Dendritic cell treated with granulocyte-macrophage colony-stimulating factor and Interleukin-4, amounts not matched to agents 40 ng/mL and 50 ng/mL, for 4 days (primary cell): ENCODE data around the gene ZNF503.

Experiments
- H3K27ac Mint-ChIP-seq: one replicate; pipeline ENCODE4 v1.8.0; 2022; ENCODE audit warnings: mild to moderate bottlenecking, mixed read lengths
- H3K27me3 Mint-ChIP-seq: one replicate; pipeline ENCODE4 v1.8.0; 2022; ENCODE audit warnings: mild to moderate bottlenecking, mixed read lengths
- H3K36me3 Mint-ChIP-seq: one replicate; pipeline ENCODE4 v1.8.0; 2022; ENCODE audit warnings: low read depth, mixed read lengths
- H3K4me1 Mint-ChIP-seq: one replicate; pipeline ENCODE4 v1.8.0; 2022; ENCODE audit warnings: low read depth, mixed read lengths
- H3K4me3 Mint-ChIP-seq: one replicate; pipeline ENCODE4 v1.8.0; 2022; ENCODE audit warnings: mild to moderate bottlenecking, moderate library complexity, mixed read lengths
- H3K9me3 Mint-ChIP-seq: one replicate; pipeline ENCODE4 v1.8.0; 2022; ENCODE audit warnings: mixed read lengths
- intact Hi-C: fragments of 100-400 bp; cut with micrococcal nuclease; formaldehyde crosslinking; loops from one replicate; pipeline ENCODE4 v1.15.0; 2022

ZNF503 gene

DNA sequence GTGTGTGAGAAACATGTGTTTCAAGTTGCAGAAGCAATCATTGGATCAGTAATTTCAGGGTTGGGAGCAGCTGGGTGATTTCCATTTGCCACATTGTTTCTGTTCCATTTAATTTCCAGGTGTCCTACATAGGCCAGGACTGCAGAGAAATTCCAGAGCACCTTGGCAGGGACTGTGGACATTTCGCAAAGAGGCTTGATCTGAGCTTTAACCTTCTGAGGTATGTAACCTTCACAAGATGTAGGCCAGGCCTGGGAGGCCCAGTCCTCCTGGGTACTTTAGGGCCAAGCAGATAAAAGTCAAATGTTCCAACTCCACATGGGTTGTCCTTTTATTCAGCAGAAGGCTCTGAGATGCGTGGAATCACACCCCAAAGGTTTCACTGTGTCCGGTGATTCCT, 36.7 kb upstream of the ZNF503 start:
- peaks cover 60% of the 10 kb centered on the region for H3K4me1 Mint-ChIP-seq
- no peak overlapping the region for H3K27ac Mint-ChIP-seq
- no peaks in the 10 kb centered on the region for H3K27me3 Mint-ChIP-seq
- peaks cover 78% of the 10 kb centered on the region for H3K36me3 Mint-ChIP-seq
- peaks cover 11% of the 10 kb centered on the region for H3K9me3 Mint-ChIP-seq
- intact Hi-C loops = no loop called here
- H3K4me3 Mint-ChIP-seq = no peak overlapping the region

DNA sequence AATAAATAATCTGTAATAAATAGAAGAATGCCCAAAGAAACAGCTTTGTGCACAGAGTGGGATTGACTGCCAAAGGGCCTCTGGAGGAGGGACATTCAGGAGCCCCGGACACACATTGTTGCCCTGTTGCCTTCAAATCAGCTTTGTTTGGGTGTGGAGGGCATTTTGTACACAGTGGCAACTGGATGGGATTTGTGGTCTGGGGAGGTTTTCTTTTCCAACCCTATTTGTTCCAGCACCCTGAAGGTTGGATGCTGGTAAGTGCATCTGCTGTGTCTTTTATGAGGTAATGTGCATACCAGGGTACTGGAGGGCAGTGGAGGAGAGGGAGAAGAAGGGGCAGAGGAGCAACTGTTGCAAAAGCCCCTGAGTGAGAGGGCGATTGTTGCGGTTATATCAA, 36.1 kb upstream of the ZNF503 start:
- no peak overlapping the region for H3K27ac Mint-ChIP-seq
- H3K4me1 Mint-ChIP-seq = peaks cover 62% of the 10 kb centered on the region
- peaks cover 72% of the 10 kb centered on the region for H3K36me3 Mint-ChIP-seq
- peaks cover 7% of the 10 kb centered on the region for H3K9me3 Mint-ChIP-seq
- no peak overlapping the region for H3K4me3 Mint-ChIP-seq
- H3K27me3 Mint-ChIP-seq = no peaks in the 10 kb centered on the region
- intact Hi-C loops = no loop called here

DNA sequence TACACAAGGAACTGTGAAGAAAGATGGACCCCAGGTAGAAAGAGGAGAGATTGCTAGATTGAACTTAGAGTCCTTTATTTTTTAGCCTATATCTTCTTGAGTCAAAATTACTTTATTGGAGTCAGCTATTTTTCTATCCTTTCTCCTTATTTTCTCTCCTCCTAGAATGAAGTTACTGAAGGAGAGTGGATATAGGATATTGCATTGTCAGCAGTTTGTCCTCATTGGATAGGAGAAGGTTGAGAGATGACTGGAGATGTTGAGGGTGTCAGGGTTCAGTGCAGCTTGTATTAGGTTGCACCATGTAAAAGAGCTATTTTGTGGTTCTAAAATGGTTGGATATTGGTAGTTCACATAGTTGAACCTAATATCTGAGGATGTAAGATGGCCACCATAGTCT, 35.3 kb upstream of the ZNF503 start:
- Mint-ChIP-seq H3K4me1 (peaks cover 64% of the 10 kb centered on the region), H3K9me3 (no peaks in the 10 kb centered on the region), H3K36me3 (peaks cover 66% of the 10 kb centered on the region), H3K4me3 (no peak overlapping the region), H3K27me3 (no peaks in the 10 kb centered on the region), H3K27ac (no peak overlapping the region)
- intact Hi-C loops = no loop called here

DNA sequence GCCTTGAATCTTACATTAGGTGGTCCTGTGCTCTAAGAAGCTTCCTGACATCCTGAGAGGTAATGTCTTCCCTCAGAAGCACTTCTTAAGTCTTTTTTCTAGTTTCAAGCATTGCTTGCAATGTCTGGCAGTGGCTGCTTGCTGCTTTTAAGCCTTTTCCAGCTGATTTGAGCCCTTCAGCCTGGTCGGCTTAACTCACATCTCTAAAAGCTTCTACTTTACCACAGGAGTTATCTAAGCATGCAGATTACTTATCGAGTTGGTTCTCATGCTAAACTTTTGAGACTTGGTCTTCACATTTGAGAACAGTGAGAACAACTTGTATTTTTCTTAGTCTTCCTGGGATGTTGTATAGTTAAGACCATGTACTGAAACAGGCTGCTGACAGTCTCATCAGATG, 33.7 kb upstream of the ZNF503 start:
- Mint-ChIP-seq H3K36me3 (peaks cover 51% of the 10 kb centered on the region), H3K9me3 (no peaks in the 10 kb centered on the region), H3K27ac (no peak overlapping the region), H3K4me3 (no peak overlapping the region), H3K27me3 (no peaks in the 10 kb centered on the region), H3K4me1 (peaks cover 66% of the 10 kb centered on the region)
- intact Hi-C loops = no loop called here

DNA sequence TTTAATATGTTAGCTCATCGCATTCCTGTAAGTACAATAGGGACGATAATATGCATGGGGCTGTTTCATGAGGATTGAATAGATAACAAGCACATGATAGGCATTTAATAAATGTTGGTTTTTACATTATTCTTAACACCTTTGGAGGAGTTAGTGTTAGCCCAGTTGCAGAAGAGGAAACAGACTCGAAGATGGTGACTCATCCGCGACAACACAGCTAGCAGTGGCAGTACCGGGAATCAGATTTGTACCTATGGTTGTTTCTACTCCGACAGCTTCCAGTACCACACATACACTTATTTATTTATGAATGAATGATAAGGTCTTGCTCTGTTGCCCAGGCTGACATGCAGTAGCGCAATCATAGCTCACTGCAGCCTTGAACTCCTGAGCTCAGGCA, 32.7 kb upstream of the ZNF503 start:
- intact Hi-C loops = loop anchor here (5.0 kb wide), 1 partner anchor 178 kb away; no protein-coding TSS in a partner anchor
- H3K4me3 Mint-ChIP-seq = peak overlapping the region; percentile 26
- no peaks in the 10 kb centered on the region for H3K27me3 Mint-ChIP-seq

DNA sequence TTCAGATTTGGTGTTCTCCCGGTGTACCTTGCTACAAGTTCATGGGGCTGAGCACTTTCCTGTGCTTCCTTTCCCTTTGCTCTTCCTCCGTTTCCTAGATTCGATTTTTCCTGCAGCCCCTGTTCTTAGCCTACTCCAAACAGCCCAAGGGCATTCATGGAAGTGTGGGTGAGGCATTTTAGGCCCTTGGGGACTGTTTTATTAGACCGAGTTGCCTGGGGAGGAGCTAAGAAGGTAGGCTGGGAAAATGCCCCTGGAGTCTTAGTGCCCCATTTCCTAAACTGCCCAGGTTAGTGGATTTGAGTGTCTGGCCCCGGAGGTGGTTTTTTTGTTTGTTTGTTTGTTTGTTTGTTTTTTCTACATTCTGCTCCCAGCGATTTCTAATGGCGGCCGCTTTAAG, 31.7 kb upstream of the ZNF503 start:
- Mint-ChIP-seq H3K4me1 (peaks cover 76% of the 10 kb centered on the region), H3K4me3 (no peak overlapping the region), H3K27me3 (no peaks in the 10 kb centered on the region), H3K27ac (no peak overlapping the region), H3K36me3 (peaks cover 37% of the 10 kb centered on the region), H3K9me3 (no peaks in the 10 kb centered on the region)
- intact Hi-C loops = loop anchor here (5.0 kb wide), 1 partner anchor 179 kb away; no protein-coding TSS in a partner anchor

More for the DNA sequence above, 32.7 kb upstream of the ZNF503 start:
- H3K36me3 Mint-ChIP-seq = peaks cover 41% of the 10 kb centered on the region
- peaks cover 73% of the 10 kb centered on the region for H3K4me1 Mint-ChIP-seq
- no peak overlapping the region for H3K27ac Mint-ChIP-seq
- no peaks in the 10 kb centered on the region for H3K9me3 Mint-ChIP-seq

DNA sequence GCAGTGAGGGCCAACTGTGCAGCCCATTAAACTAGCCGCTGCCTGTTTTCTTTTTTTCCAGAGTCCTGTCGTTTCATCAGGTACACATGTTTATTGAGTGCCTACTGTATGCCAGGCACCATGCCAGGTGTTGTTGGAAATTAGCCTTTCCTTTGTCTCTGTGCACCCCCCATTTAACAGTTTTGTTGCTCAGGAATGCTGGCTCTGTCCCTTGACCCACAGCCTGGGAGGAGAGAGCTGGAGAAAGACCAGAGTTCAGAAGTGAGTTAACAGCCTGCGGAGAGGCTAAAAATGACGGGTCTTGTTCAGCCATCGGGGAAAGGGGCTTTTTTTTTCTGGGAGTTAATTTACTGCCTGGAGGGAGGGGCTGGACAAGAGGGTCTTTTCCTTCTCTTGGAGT, 31.2 kb upstream of the ZNF503 start:
- Mint-ChIP-seq H3K27ac (no peak overlapping the region), H3K4me1 (peaks cover 81% of the 10 kb centered on the region), H3K36me3 (peaks cover 33% of the 10 kb centered on the region), H3K27me3 (no peaks in the 10 kb centered on the region), H3K9me3 (no peaks in the 10 kb centered on the region), H3K4me3 (peak overlapping the region; percentile 88)
- intact Hi-C loops = loop anchor here (5.0 kb wide), 1 partner anchor 180 kb away; no protein-coding TSS in a partner anchor

DNA sequence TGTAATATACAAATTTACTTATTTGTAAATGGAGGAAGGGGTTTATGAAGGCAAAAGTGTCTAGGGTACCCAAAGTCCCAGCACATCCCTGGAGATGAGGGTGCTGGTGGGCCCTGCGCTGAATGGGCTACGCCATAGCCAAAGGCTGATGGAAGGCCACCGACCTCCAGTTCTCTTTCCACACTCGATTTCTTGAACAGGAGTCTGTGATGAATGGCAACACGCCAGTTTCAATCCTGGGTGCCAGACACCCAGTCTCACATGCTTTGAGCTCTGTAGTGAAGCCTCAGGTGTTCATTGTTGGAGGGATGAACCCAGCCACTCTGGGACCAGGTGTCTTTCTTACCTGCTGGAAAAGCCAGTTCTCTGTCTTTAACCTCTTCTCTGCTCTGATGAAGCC, 30.6 kb upstream of the ZNF503 start:
- H3K36me3 Mint-ChIP-seq = peaks cover 28% of the 10 kb centered on the region
- no peaks in the 10 kb centered on the region for H3K9me3 Mint-ChIP-seq
- peak overlapping the region; percentile 88 for H3K4me3 Mint-ChIP-seq
- H3K4me1 Mint-ChIP-seq = peaks cover 80% of the 10 kb centered on the region
- intact Hi-C loops = loop anchor here (5.0 kb wide), 1 partner anchor 180 kb away; no protein-coding TSS in a partner anchor
- peak overlapping the region; percentile 89 for H3K27ac Mint-ChIP-seq
- no peaks in the 10 kb centered on the region for H3K27me3 Mint-ChIP-seq

DNA sequence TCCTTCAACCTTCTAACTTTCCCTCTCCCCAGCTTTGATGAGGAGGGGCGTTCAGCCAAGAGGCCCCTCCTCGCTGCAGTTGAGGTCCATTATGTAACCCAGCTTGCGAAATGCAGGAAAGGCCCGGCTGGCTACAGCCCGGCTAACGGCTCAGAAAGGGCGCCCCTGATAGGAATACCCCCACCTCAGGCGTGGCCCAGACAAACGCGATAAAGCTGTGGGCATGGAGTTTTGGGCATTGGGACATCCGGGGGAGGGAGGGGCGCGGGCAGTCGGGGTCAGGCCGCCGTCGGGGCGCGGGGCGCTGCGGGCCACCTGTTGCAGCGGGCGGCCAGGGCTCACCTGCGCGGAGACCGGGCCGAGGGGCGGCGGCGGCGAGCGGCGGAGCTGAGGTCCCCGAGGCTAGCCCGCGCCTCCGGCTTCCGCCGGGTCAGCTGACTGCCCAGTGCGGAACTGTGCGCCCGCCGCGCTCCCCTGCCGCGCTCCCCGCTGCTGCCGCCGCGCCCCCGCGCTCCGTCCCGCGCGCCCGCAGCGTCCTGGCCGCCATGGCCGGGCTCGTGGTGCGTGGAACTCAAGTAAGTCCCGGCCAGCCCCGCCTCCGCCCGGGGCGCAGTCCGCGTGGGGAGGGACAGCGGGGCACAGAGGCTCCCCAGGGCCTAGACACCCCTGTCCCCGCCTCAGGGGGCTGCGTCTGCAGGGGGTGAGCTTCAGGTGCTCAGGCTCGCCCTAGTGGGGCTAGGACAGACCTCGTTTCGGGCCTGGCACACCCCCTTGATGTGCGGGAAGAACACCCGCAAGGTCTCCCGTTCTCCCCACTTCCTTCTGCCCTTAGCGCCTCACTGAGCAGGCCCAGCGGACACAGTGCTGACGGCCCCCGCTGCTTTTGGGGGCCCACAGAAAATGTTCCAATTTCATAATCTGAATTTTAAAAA, 29.9 kb upstream of the ZNF503 start, which contains the start of gene LRMDA:
Gene LRMDA, plus strand, starts transcription at position 445 of the 932 bp plus-strand sequence.
- peak within 1 kb of the TSS; percentile 89 for H3K27ac Mint-ChIP-seq
- intact Hi-C loops = loop anchor here (2.0 to 5.0 kb wide), 2 partner anchors 29 to 181 kb away; no protein-coding TSS in a partner anchor

DNA sequence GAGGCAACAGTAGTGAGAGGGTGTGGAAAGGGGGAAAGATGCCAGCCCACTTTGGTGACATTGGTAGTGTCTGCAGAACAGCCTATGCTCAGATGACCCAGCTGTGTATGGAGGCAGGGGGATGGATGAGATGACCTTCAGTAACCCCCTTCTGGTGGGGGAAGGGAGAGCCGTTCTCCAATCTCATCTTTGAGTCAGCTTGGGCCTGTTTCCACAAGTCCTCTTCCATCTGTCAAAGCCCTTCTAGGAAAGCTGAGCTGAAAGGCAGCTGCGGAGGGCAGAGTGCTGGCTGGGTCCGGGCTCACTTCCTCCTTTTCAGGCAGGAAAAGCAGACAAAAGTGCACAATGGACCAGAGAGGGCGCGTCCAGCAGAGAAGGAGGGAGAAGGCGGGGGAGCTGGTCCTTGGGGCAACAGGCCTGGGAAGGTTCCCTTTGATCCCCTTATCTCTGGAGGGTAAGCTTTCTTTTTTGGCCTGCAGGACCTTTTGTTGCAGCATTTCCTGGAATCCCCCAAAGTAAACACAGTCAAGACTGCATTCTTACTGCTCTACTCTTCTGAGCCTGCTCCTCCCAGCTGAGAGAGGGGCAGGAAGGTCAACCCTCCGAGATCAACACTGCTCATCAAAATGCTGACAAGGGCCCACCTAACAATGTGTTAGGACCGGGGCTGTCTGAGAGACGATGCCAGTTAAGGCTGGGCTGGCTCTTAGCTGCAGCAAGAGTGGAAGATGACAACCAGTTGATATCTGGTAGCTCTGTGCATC, 28.6 kb upstream of the ZNF503 start:
- Mint-ChIP-seq H3K27me3 (no peaks in the 10 kb centered on the region), H3K9me3 (no peaks in the 10 kb centered on the region), H3K4me3 (peak overlapping the region; percentile 79), H3K4me1 (peaks cover 69% of the 10 kb centered on the region), H3K27ac (peak overlapping the region; percentile 89), H3K36me3 (peaks cover 14% of the 10 kb centered on the region)
- intact Hi-C loops = loop anchor here (2.0 to 5.0 kb wide), 2 partner anchors 27 to 182 kb away; no protein-coding TSS in a partner anchor

More for the DNA sequence above, 29.9 kb upstream of the ZNF503 start, which contains the start of gene LRMDA:
- Mint-ChIP-seq H3K36me3 (peaks cover 22% of the 10 kb centered on the region), H3K4me3 (peak within 1 kb of the TSS; percentile 88), H3K4me1 (peaks cover 75% of the 10 kb centered on the region), H3K27me3 (no peaks in the 10 kb centered on the region), H3K9me3 (no peaks in the 10 kb centered on the region)

DNA sequence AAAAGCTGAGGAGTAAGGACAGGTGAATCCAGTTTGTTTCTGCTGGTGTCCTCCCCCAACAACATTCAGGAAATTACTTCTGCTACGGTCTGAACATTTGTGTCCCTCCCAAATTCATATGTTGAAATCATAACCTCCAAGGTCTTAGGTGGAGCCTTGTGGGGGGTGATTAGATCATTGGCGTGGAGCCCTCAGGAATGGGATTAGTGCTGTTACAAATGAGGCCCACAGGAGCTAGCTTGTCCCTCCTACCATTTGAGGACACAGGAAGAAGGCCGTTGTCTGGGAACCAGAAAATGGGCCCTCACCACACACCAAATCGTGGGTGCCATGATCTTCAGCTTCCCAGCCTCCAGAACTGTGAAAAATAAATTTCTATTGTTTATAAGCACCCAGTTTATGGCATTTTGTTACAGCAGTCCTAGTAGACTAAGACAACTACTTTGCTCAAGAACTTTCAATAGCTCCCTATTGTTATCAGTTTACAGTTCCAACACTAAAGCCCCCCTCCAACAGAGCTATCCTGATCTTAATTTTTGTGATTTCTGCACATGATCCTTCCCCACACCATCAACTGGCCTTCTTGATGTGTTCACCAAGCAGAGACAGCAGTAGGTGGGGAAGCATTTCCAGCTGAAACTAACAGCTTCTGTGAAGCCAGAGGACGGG, 27.7 kb upstream of the ZNF503 start:
- intact Hi-C loops = no loop called here
- no peaks in the 10 kb centered on the region for H3K9me3 Mint-ChIP-seq
- peaks cover 60% of the 10 kb centered on the region for H3K4me1 Mint-ChIP-seq
- peak overlapping the region; percentile 24 for H3K4me3 Mint-ChIP-seq
- no peaks in the 10 kb centered on the region for H3K27me3 Mint-ChIP-seq
- peak overlapping the region; percentile 89 for H3K27ac Mint-ChIP-seq
- H3K36me3 Mint-ChIP-seq = peaks cover 7% of the 10 kb centered on the region

DNA sequence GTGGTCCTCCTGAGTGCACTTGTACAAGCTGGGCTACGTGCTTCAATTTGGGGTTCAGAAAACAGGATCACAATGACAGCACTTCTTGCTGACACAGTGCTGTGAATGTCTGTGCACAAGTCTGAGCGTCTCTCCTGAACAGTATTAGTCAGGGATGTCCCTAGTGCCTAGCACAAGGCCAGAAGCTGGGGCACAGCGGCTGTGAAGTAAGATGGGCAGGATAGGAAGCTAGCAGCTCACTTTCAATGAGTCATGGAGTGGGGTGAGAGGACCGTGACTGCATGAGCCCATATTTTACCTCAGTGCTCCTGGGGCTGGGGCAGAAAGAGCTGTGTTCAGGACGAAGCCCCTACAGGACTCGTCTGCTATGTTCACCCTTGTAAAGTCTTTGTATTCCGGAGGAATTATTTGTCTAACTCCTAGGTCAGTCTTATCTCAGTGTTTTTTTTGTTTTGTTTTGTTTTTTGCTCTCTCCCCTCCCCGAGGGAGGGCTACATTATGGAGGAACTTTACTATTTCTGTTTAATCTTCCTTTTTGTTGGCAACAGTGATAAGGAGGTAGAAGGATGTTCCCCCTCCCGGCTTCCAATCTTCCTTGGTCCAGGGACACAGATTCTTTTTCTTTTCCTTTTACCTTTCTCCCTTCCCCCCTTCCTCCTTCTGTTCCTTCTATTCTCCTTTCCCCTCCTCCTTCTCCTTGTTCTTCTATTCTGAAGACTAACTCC, 27.0 kb upstream of the ZNF503 start:
- Mint-ChIP-seq H3K27me3 (no peaks in the 10 kb centered on the region), H3K27ac (peak overlapping the region; percentile 19)
- intact Hi-C loops = no loop called here

DNA sequence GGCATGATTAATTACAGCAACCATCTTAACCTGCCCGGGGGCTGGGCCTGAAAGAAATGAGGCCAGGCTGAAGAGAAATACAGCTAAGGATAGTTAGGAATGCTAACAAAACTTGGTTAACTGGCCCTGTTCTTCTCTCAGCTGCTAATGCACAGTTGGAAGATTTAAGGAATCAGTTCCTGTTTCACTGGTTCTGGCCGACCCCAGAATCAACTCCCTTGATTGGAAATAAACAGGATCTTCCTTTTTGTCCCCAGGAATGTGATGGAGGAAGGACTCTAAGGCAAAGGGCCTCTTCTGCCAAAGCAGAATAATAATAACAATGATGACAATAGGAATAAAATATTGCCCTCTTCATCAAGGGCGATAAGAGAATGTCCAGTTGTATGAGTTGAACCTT, 26.4 kb upstream of the ZNF503 start:
- Mint-ChIP-seq H3K27ac (no peak overlapping the region), H3K9me3 (no peaks in the 10 kb centered on the region), H3K36me3 (peaks cover 7% of the 10 kb centered on the region), H3K4me1 (peaks cover 47% of the 10 kb centered on the region), H3K27me3 (peaks cover 3% of the 10 kb centered on the region), H3K4me3 (no peak overlapping the region)
- intact Hi-C loops = no loop called here

More for the DNA sequence above, 27.0 kb upstream of the ZNF503 start:
- Mint-ChIP-seq H3K9me3 (no peaks in the 10 kb centered on the region), H3K4me1 (peaks cover 53% of the 10 kb centered on the region), H3K36me3 (peaks cover 7% of the 10 kb centered on the region), H3K4me3 (no peak overlapping the region)
